Endothelial cell of umbilical vein (primary cell): Measurements from ENCODE around the gene CAMK2B.

Experiments used
- EZH2 ChIP-seq: IDR thresholded peaks from 2 replicates; pipeline ENCODE4 v1.6.1; 2012; ENCODE audit warnings: borderline replicate concordance, low read depth, mild to moderate bottlenecking, moderate library complexity, low read length, inconsistent platforms; ENCODE audit not compliant: severe bottlenecking
- FOS ChIP-seq: IDR thresholded peaks from 2 replicates; pipeline ENCODE4 v1.6.1; 2011; ENCODE audit warnings: mild to moderate bottlenecking, low read length, moderate library complexity, borderline replicate concordance; ENCODE audit not compliant: insufficient read depth
- JUN ChIP-seq: IDR thresholded peaks from 2 replicates; pipeline ENCODE4 v1.6.1; 2011; ENCODE audit warnings: borderline replicate concordance, low read depth; ENCODE audit not compliant: insufficient read length, insufficient read depth
- MYC ChIP-seq: IDR thresholded peaks from one replicate; pipeline ENCODE4 v1.6.1; 2011; ENCODE audit warnings: mild to moderate bottlenecking, low read depth, low read length
- POLR2A ChIP-seq: IDR thresholded peaks from 2 replicates; pipeline ENCODE4 v1.6.1; 2012; ENCODE audit warnings: low read depth, mild to moderate bottlenecking, control low read depth, low read length
- POLR2AphosphoS5 ChIP-seq: IDR thresholded peaks from 2 replicates; pipeline ENCODE4 v1.6.1; 2012; ENCODE audit warnings: low read depth, mild to moderate bottlenecking, control low read depth, low read length, moderate library complexity; ENCODE audit not compliant: insufficient read depth
- TF ChIP-seq, protein P1 (sequence below), 2 donors: IDR thresholded peaks; 1 replicate in 1 of 2; 2 replicates in 1 of 2; pipeline ENCODE4 v1.5.1; 2011; ENCODE audit warnings: low read length in 2 of 2, mild to moderate bottlenecking in 2 of 2, moderate library complexity in 2 of 2, control low read depth in 1 of 2, inconsistent platforms in 1 of 2, low read depth in 1 of 2; ENCODE audit not compliant: insufficient read depth in 1 of 2; ENCODE audit errors: extremely low read depth in 1 of 2
- TF ChIP-seq, protein P2 (sequence below): IDR thresholded peaks from 2 replicates; pipeline ENCODE4 v1.6.1; 2011; ENCODE audit not compliant: insufficient read depth, insufficient read length

DNA sequence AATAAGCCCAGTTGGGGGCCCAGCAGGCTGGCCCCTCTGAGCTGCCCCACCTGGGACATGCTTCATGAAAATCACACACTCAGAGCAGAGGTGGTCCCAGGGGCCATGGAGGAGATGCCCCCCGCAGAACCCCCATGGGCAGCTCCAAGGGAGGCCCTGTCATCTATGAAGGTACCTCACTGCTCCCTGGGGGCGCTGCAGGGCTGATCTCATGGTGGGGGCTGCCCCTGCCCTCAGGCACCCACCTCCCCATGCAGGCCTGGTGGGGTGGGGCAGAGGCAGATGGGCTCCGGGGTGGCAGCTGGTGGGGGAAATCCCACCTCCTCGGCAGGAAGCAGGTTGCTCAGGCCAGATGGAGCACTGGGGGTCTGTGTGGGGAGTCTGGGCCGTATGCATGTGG, 64.2 kb downstream of the CAMK2B start:
- TF ChIP-seq POLR2A (no peak), POLR2AphosphoS5 (no peak), FOS (no peak), EZH2 (no peak), MYC (no peak), JUN (no peak)
- TF ChIP-seq, protein P1, sequence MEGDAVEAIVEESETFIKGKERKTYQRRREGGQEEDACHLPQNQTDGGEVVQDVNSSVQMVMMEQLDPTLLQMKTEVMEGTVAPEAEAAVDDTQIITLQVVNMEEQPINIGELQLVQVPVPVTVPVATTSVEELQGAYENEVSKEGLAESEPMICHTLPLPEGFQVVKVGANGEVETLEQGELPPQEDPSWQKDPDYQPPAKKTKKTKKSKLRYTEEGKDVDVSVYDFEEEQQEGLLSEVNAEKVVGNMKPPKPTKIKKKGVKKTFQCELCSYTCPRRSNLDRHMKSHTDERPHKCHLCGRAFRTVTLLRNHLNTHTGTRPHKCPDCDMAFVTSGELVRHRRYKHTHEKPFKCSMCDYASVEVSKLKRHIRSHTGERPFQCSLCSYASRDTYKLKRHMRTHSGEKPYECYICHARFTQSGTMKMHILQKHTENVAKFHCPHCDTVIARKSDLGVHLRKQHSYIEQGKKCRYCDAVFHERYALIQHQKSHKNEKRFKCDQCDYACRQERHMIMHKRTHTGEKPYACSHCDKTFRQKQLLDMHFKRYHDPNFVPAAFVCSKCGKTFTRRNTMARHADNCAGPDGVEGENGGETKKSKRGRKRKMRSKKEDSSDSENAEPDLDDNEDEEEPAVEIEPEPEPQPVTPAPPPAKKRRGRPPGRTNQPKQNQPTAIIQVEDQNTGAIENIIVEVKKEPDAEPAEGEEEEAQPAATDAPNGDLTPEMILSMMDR (IDR thresholded peaks at IDR 0.05; ENCODE audit: extremely low read depth in 1 of 2, insufficient read depth in 1 of 2, low read depth in 1 of 2, low read length in 2 of 2) = no peak
- TF ChIP-seq, protein P2, sequence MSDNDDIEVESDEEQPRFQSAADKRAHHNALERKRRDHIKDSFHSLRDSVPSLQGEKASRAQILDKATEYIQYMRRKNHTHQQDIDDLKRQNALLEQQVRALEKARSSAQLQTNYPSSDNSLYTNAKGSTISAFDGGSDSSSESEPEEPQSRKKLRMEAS = no peak
